GM12878 (cell line): ENCODE measurements around the gene MRPL54. TPM values are rescaled to one million over a fixed set of nuclear protein-coding genes. Genes with fewer than 3 reads are reported as not detected.

Experiments used
- ATAC-seq: fragments of 200-7000 bp; cut with Tn5 transposase; 3 replicates; pipeline ENCODE4 v1.9.1; 2020; ENCODE audit warnings: mild to moderate bottlenecking, moderate library complexity
- BruUV-seq: library from RNA; stranded (reverse); fragments of 400-500 nt; replicated peaks from 2 replicates; lab custom pipeline; 2021; lab: Mats Ljungman, UMichigan
- CTCF ChIA-PET: fragments of 300-600 bp; sonication (Branson Sonifier 250); formaldehyde crosslinking; extraction: SDS; loops from one replicate; lab custom pipeline; 2021; ENCODE audit warnings: inconsistent platforms; lab: Yijun Ruan, JAX
- POLR2A ChIA-PET: fragments of 350-600 bp; formaldehyde crosslinking; extraction: SDS; loops from one replicate; lab custom pipeline; 2021; ENCODE audit warnings: inconsistent platforms; lab: Charles Lee
- RAD21 ChIA-PET: fragments of 300-600 bp; sonication (Branson Sonifier 250); formaldehyde crosslinking; loops from one replicate; lab custom pipeline; 2023; ENCODE audit warnings: antibody characterized with exemption; ENCODE audit not compliant: unreplicated experiment; lab: Charles Lee
- SMC1A ChIA-PET: fragments of 300-600 bp; sonication (Branson Sonifier 250); formaldehyde crosslinking; loops from one replicate; lab custom pipeline; 2023; ENCODE audit not compliant: unreplicated experiment, uncharacterized antibody; lab: Charles Lee
- DNase-seq: peaks from one replicate; pipeline ENCODE4 v3.0.0-alpha.2; 2011; ENCODE audit warnings: low read depth, low spot score
- FAIRE-seq: peaks from 3 replicates; lab custom pipeline; 2011; peaks lifted over from hg19 to GRCh38; lab: Jason Lieb, UNC
- H2AFZ ChIP-seq: 2 replicates; pipeline ENCODE4 v1.6.0; 2011; ENCODE audit warnings: low read depth, low read length, control low read depth; ENCODE audit not compliant: control insufficient read depth
- H3K27ac ChIP-seq: 2 replicates; pipeline ENCODE4 v1.5.1; 2011; ENCODE audit warnings: control low read depth; ENCODE audit not compliant: control insufficient read depth, insufficient read depth
- H3K27me3 ChIP-seq, 2 experiments: replicated peaks in 1 of 2; 2 replicates each; pipeline versions ENCODE4 v1.6.0 to v1.6.1; 2011; ENCODE audit warnings: low read length in 1 of 2; ENCODE audit not compliant: control insufficient read depth in 2 of 2, insufficient read depth in 2 of 2
- H3K36me3 ChIP-seq, 2 experiments: 2 replicates each; pipeline ENCODE4 v1.5.1; 2011; ENCODE audit warnings: low read length in 1 of 2; ENCODE audit not compliant: control insufficient read depth in 2 of 2, insufficient read depth in 2 of 2
- H3K4me1 ChIP-seq: 2 replicates; pipeline ENCODE4 v1.6.1; 2011; ENCODE audit warnings: mild to moderate bottlenecking, low read length, moderate library complexity, mixed read lengths; ENCODE audit not compliant: control insufficient read depth, insufficient read depth
- H3K4me2 ChIP-seq: 2 replicates; pipeline ENCODE4 v1.6.0; 2011; ENCODE audit warnings: control low read depth; ENCODE audit not compliant: control insufficient read depth, insufficient read depth
- H3K4me3 ChIP-seq: fragments of 200-600 bp; sonication (generic); 2 replicates; pipeline ENCODE4 v1.5.1; 2016
- H3K79me2 ChIP-seq: 2 replicates; pipeline ENCODE4 v1.6.0; 2011; ENCODE audit warnings: low read length; ENCODE audit not compliant: control insufficient read depth, insufficient read depth
- H3K9ac ChIP-seq: 2 replicates; pipeline ENCODE4 v1.8.0; 2011; ENCODE audit warnings: low read length, control low read depth, mixed read lengths; ENCODE audit not compliant: control insufficient read depth, insufficient read depth
- H3K9me3 ChIP-seq: replicated peaks from 3 replicates; pipeline ENCODE4 v1.5.1; 2011; ENCODE audit warnings: mild to moderate bottlenecking, low read length; ENCODE audit not compliant: control insufficient read depth, insufficient read depth
- H4K20me1 ChIP-seq: 2 replicates; pipeline ENCODE4 v1.6.0; 2011; ENCODE audit not compliant: control insufficient read depth, insufficient read depth
- CBFB ChIP-seq: IDR thresholded peaks from 2 replicates; pipeline ENCODE4 v1.6.1; 2016; ENCODE audit warnings: antibody characterized with exemption, low read depth
- CBX5 ChIP-seq: sonication (generic); IDR thresholded peaks from 2 replicates; pipeline ENCODE4 v1.6.1; 2016; ENCODE audit warnings: low read depth, moderate library complexity, mild to moderate bottlenecking, inconsistent platforms
- DPF2 ChIP-seq: fragments of 450-650 bp; IDR thresholded peaks from 2 replicates; pipeline ENCODE4 v1.6.1; 2017; ENCODE audit warnings: mild to moderate bottlenecking
- EED ChIP-seq: sonication (generic); IDR thresholded peaks from 2 replicates; pipeline ENCODE4 v1.6.1; 2016; ENCODE audit warnings: antibody characterized with exemption, low read depth
- IKZF2 ChIP-seq, 2 experiments: fragments of 450-650 bp; IDR thresholded peaks; 2 replicates each; pipeline ENCODE4 v1.6.1; 2017; ENCODE audit warnings: mild to moderate bottlenecking in 2 of 2, moderate library complexity in 2 of 2
- IRF3 ChIP-seq: fragments of 450-650 bp; IDR thresholded peaks from 2 replicates; pipeline ENCODE4 v1.6.1; 2014; ENCODE audit warnings: mild to moderate bottlenecking
- KAT2A ChIP-seq: conservative IDR thresholded peaks from 2 replicates; pipeline ENCODE4 v1.6.1; 2011; ENCODE audit warnings: low read depth, low read length; ENCODE audit not compliant: control insufficient read depth
- MYB ChIP-seq: fragments of 150-350 bp; IDR thresholded peaks from 2 replicates; pipeline ENCODE4 v1.6.1; 2014; ENCODE audit warnings: mild to moderate bottlenecking, low read depth, low read length, borderline replicate concordance
- NRF1 ChIP-seq: conservative IDR thresholded peaks from 2 replicates; pipeline ENCODE4 v1.6.1; 2011; ENCODE audit warnings: mild to moderate bottlenecking, low read depth, low read length, improper control_type of control experiment
- PKNOX1 ChIP-seq: fragments of 450-650 bp; IDR thresholded peaks from 2 replicates; pipeline ENCODE4 v1.6.1; 2016; ENCODE audit warnings: mild to moderate bottlenecking
- POLR2AphosphoS2 ChIP-seq: IDR thresholded peaks from 2 replicates; pipeline ENCODE4 v1.6.1; 2011; ENCODE audit warnings: low read depth, mild to moderate bottlenecking, low read length, improper control_type of control experiment, moderate library complexity
- RFX5 ChIP-seq: IDR thresholded peaks from 2 replicates; pipeline ENCODE4 v1.6.1; 2011; ENCODE audit warnings: low read depth, low read length, improper control_type of control experiment
- TAF1 ChIP-seq: IDR thresholded peaks from 2 replicates; pipeline ENCODE4 v1.6.1; 2011; ENCODE audit warnings: mild to moderate bottlenecking, low read depth, low read length, borderline replicate concordance
- TCF3 ChIP-seq: IDR thresholded peaks from 2 replicates; pipeline ENCODE4 v1.6.1; 2012; ENCODE audit warnings: low read depth, mild to moderate bottlenecking, low read length, borderline replicate concordance; ENCODE audit not compliant: insufficient read depth
- YBX1 ChIP-seq: fragments of 450-650 bp; IDR thresholded peaks from 2 replicates; pipeline ENCODE4 v1.6.1; 2016; ENCODE audit warnings: antibody characterized with exemption
- WGBS: methylation state at CpG from one replicate; pipeline ENCODE4 v1.1.6; 2016; ENCODE audit warnings: low lambda C conversion rate; ENCODE audit not compliant: insufficient replicate concordance, insufficient coverage; ENCODE audit errors: missing lambda C conversion rate; 5-methylcytosine and 5-hydroxymethylcytosine counted together
- in situ Hi-C: fragments of 300-500 bp; cut with MboI; formaldehyde crosslinking; loops from 9 replicates; pipeline ENCODE4 v1.14.3; 2018; ENCODE audit warnings: mixed read lengths
- intact Hi-C: fragments of 100-400 bp; cut with micrococcal nuclease; formaldehyde crosslinking; loops from one replicate; pipeline ENCODE4 v1.14.2; 2022; ENCODE audit not compliant: unreplicated experiment
- polyA plus RNA-seq, 11 experiments: library from polyadenylated mRNA; depleted of rRNA in 4 of 11; unstranded in 6 of 11; stranded (reverse) in 5 of 11; fragments of >200 nt; fragmentation: Nextera tagmentation in 4 of 11; fragmentation: Illumina TruSeq in 1 of 11; extraction: Ambion mirVana in 4 of 11; extraction: Trizol in 1 of 11; gene quantifications; 1 replicate in 1 of 11; 2 replicates in 10 of 11; pipeline versions ENCODE4 v1.2.1 to v1.2.3, GENCODE V29; 2011 to 2016; ENCODE audit warnings: inconsistent platforms in 2 of 11, missing spikeins in 2 of 11, low read depth in 1 of 11
- total RNA-seq, 4 experiments: library from RNA; depleted of rRNA in 3 of 4; stranded (reverse); fragments of >200 nt in 3 of 4; fragmentation: Illumina TruSeq in 1 of 4; extraction: Trizol in 1 of 4; gene quantifications; 2 replicates each; pipeline versions ENCODE4 v1.2.1 to v1.2.3, GENCODE V29; 2013 to 2021

MRPL54 gene
- total and polyA plus RNA-seq, 10 of the 15 experiments (the other 5 are each of a cell fraction or from before 2014, with no cell fraction given), result 3.1 to 98.7 (median 75.2) TPM

GRCh38 chr19:3778899-3779723 lies 16.6 kb downstream of the MRPL54 start (continued):
- TF ChIP-seq TCF3, result no peak
- TF ChIP-seq PKNOX1, result no peak
- no peak for TF ChIP-seq YBX1
- TF ChIP-seq CBX5, result no peak
- no peak for TF ChIP-seq IRF3

- H3K4me1 ChIP-seq, result no peaks in the 10 kb centered on the region
- intact Hi-C loops, result no loop called here
- FAIRE-seq (no peak), DNase-seq (no peak), ATAC-seq (no peak)
- no peaks in the 10 kb centered on the region; the same call in 2 of the 3 replicates for H3K9me3 ChIP-seq
- no peak overlapping the region for H3K4me2 ChIP-seq
- no peak overlapping the region for H3K9ac ChIP-seq
- WGBS, result 49% methylated on average over 9 of the region's 9 CpGs
- BruUV-seq, result no TSS peak
- H3K27me3 ChIP-seq, result no peaks in the 10 kb centered on the region; a peak in 1 of 4 replicates
- SMC1A ChIA-PET, result no interaction called here
- no peak overlapping the region for H2AFZ ChIP-seq
- H3K79me2 ChIP-seq, result no peaks in the 10 kb centered on the region
- POLR2A ChIA-PET, result no interaction called here
- no peak overlapping the region for H3K27ac ChIP-seq
- no peaks in the 10 kb centered on the region; a peak in 1 of 4 replicates for H3K36me3 ChIP-seq
- RAD21 ChIA-PET, result no interaction called here
- no peak for TF ChIP-seq POLR2AphosphoS2
- TF ChIP-seq CBX5, result no peak
- no peak for TF ChIP-seq EED
- TF ChIP-seq NRF1, result no peak
- TF ChIP-seq RFX5, result no peak
- TF ChIP-seq DPF2, result no peak
- TF ChIP-seq TAF1, result no peak
- TF ChIP-seq IKZF2 (IDR thresholded peaks at IDR 0.05), result no peak
- no peak for TF ChIP-seq MYB
- TF ChIP-seq CBFB, result no peak
- TF ChIP-seq KAT2A, result no peak
- CTCF ChIA-PET, result no interaction called here
- H3K4me3 ChIP-seq, result no peak overlapping the region
- H4K20me1 ChIP-seq, result no peaks in the 10 kb centered on the region
- in situ Hi-C loops, result no loop called here
Observed at GRCh38 chr19:3780786-3781304, 18.4 kb downstream of the MRPL54 start.
